Measurements from ENCODE around the gene CACNA2D1.
"Not testable (repeated sequence)": the region's sequence is repeated elsewhere in the genome, so short reads cannot be mapped to it uniquely, and the experiment has no call there.

The CACNA2D1 gene

GRCh38 chr7:82021036-82021435, 422.5 kb downstream of the CACNA2D1 start:
- no peak for DNase-seq

- DNase-seq = no peak
Measured at GRCh38 chr7:82019551-82020475, 423.8 kb downstream of the CACNA2D1 start.

- DNase-seq = no peak
Measured at GRCh38 chr7:82018226-82018625, 425.4 kb downstream of the CACNA2D1 start.

- no peak for DNase-seq
Measured at GRCh38 chr7:82017334-82017943, 426.1 kb downstream of the CACNA2D1 start.

- no peak for DNase-seq
Measured at GRCh38 chr7:82015751-82016150, 427.8 kb downstream of the CACNA2D1 start.

- not testable (repeated sequence) for DNase-seq
Measured at GRCh38 chr7:82014574-82014973, 429.0 kb downstream of the CACNA2D1 start.

GRCh38 chr7:82012453-82012852, 431.1 kb downstream of the CACNA2D1 start:
- DNase-seq = no peak

GRCh38 chr7:82010416-82010815, 433.2 kb downstream of the CACNA2D1 start:
- DNase-seq = no peak

GRCh38 chr7:82007315-82007714, 436.3 kb downstream of the CACNA2D1 start:
- DNase-seq = no peak

- no peak for DNase-seq
Measured at GRCh38 chr7:82005056-82005455, 438.5 kb downstream of the CACNA2D1 start.

- no peak for DNase-seq
Measured at GRCh38 chr7:81993186-81993585, 450.4 kb downstream of the CACNA2D1 start.

- no peak for DNase-seq
Measured at GRCh38 chr7:81990395-81990794, 453.2 kb downstream of the CACNA2D1 start.

- DNase-seq = no peak
Measured at GRCh38 chr7:81986723-81987470, 456.7 kb downstream of the CACNA2D1 start.

- DNase-seq = no peak
Measured at GRCh38 chr7:81983406-81983805, 460.2 kb downstream of the CACNA2D1 start.

- DNase-seq = no peak
Measured at GRCh38 chr7:81973117-81973516, 470.5 kb downstream of the CACNA2D1 start.

GRCh38 chr7:81960026-81960425, 483.6 kb downstream of the CACNA2D1 start:
- DNase-seq = no peak

GRCh38 chr7:81957517-81957916, 486.1 kb downstream of the CACNA2D1 start:
- DNase-seq = no peak

- DNase-seq = peak in 1 of 2 donors; percentile 77
Measured at GRCh38 chr7:81956520-81956919, 487.1 kb downstream of the CACNA2D1 start.

- no peak for DNase-seq
Measured at GRCh38 chr7:81949306-81949705, 494.3 kb downstream of the CACNA2D1 start.

- no peak for DNase-seq
Measured at GRCh38 chr7:81944058-81944457, 499.5 kb downstream of the CACNA2D1 start.

- no peak for DNase-seq
Measured at GRCh38 chr7:81937091-81937490, 506.5 kb downstream of the CACNA2D1 start.

- no peak for DNase-seq
Measured at GRCh38 chr7:81934596-81935301, 508.8 kb downstream of the CACNA2D1 start.

- DNase-seq = no peak
Measured at GRCh38 chr7:81932936-81933335, 510.6 kb downstream of the CACNA2D1 start.

All from bone marrow (tissue), 2 donors.